Muscle of arm (tissue), 12 donors: ENCODE data around the gene PHYHIPL. TPM values are rescaled to one million over a fixed set of nuclear protein-coding genes. Genes with fewer than 3 reads are reported as not detected.
A peak's percentile ranks its signal among the peaks of the same experiment; 100 is the strongest.
"Not testable (repeated sequence)": the region's sequence is repeated elsewhere in the genome, so short reads cannot be mapped to it uniquely, and the experiment has no call there.

Experiments
- DNase-seq: peaks from one replicate; pipeline ENCODE4 v3.0.0-alpha.2; 2013
- polyA plus RNA-seq, 12 donors: library from polyadenylated mRNA; unstranded; fragments of 120-200 nt; gene quantifications; one replicate each; pipeline ENCODE4 v1.2.1, GENCODE V29; 2013; ENCODE audit not compliant: insufficient read length in 12 of 12

PHYHIPL gene
- polyA plus RNA-seq, 12 donors, result 1.3 to 6.5 (median 1.6) TPM; not detected in 1

GRCh38 chr10:59181668-59182067 lies 5.2 kb downstream of the PHYHIPL start:
- DNase-seq, result no peak

- no peak for DNase-seq
Measured at GRCh38 chr10:59190332-59190731, 13.9 kb downstream of the PHYHIPL start.

- DNase-seq, result no peak
Measured at GRCh38 chr10:59206204-59206720, 29.8 kb downstream of the PHYHIPL start.

- no peak for DNase-seq
Measured at GRCh38 chr10:59212301-59212798, 35.9 kb downstream of the PHYHIPL start.

- no peak for DNase-seq
Measured at GRCh38 chr10:59214160-59214559, 37.7 kb downstream of the PHYHIPL start.

- DNase-seq, result no peak
Measured at GRCh38 chr10:59216178-59216869, 39.9 kb downstream of the PHYHIPL start.

- DNase-seq, result no peak
Measured at GRCh38 chr10:59222788-59223187, 46.3 kb downstream of the PHYHIPL start.

GRCh38 chr10:59223597-59223996 lies 47.2 kb downstream of the PHYHIPL start:
- DNase-seq, result not testable (repeated sequence)

GRCh38 chr10:59225211-59225610 lies 48.8 kb downstream of the PHYHIPL start:
- DNase-seq, result no peak

GRCh38 chr10:59227136-59227673 lies 50.8 kb downstream of the PHYHIPL start:
- DNase-seq, result no peak

GRCh38 chr10:59229441-59229840 lies 53.0 kb downstream of the PHYHIPL start:
- DNase-seq, result no peak

- DNase-seq, result no peak
Measured at GRCh38 chr10:59234194-59234593, 57.8 kb downstream of the PHYHIPL start.

GRCh38 chr10:59234816-59235429 lies 58.5 kb downstream of the PHYHIPL start:
- DNase-seq, result peak; percentile 40

GRCh38 chr10:59236064-59236697 lies 59.7 kb downstream of the PHYHIPL start:
- no peak for DNase-seq

GRCh38 chr10:59237775-59238174 lies 61.3 kb downstream of the PHYHIPL start:
- DNase-seq, result no peak

GRCh38 chr10:59239108-59239507 lies 62.7 kb downstream of the PHYHIPL start:
- DNase-seq, result not testable (repeated sequence)

GRCh38 chr10:59240582-59241183 lies 64.2 kb downstream of the PHYHIPL start:
- peak; percentile 69 for DNase-seq

GRCh38 chr10:59242057-59242456 lies 65.6 kb downstream of the PHYHIPL start:
- DNase-seq, result no peak

- DNase-seq, result no peak
Measured at GRCh38 chr10:59242991-59243390, 66.5 kb downstream of the PHYHIPL start.

GRCh38 chr10:59243611-59244195 lies 67.3 kb downstream of the PHYHIPL start:
- DNase-seq, result no peak

GRCh38 chr10:59244871-59245270 lies 68.4 kb downstream of the PHYHIPL start:
- no peak for DNase-seq

GRCh38 chr10:59245686-59246085 lies 69.2 kb downstream of the PHYHIPL start:
- no peak for DNase-seq
